Hematopoietic multipotent progenitor cell treated with erythropoietin and hydrocortisone succinate and interleukin-3 and kit ligand, for 4 days (in vitro differentiated cells): ENCODE results near the gene TMEM91.
A peak's percentile ranks its signal among the peaks of the same experiment; 100 is the strongest.
"Not testable (repeated sequence)": the region's sequence is repeated elsewhere in the genome, so short reads cannot be mapped to it uniquely, and the experiment has no call there.

Source experiments
- DNase-seq: peaks from one replicate; pipeline ENCODE4 v3.0.0-alpha.2; 2015

Gene TMEM91

DNA sequence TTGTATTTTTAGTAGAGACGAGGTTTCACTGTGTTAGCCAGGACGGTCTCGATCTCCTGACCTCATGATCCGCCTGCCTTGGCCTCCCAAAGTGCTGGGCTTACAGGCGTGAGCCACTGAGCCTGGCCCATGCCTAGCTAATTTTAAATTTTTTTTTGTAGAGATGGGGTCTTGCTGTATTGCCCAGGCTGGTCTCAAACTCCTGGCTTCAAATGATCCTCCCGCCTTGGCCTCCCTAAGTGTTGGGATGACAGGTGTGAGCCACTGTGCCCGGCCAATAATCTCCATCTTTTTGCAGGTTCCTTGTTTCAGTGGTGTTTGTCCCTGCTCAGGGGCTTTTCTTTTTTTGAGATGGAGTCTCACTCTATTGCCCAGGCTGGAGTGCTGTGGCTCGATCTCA lies 5.2 kb downstream of the TMEM91 start:
- DNase-seq, result not testable (repeated sequence)

- DNase-seq, result no peak
These were observed 8.0 kb downstream of the TMEM91 start for GRCh38 chr19:41384351-41384750.

GRCh38 chr19:41386442-41386841 lies 10.1 kb downstream of the TMEM91 start:
- no peak for DNase-seq

DNA sequence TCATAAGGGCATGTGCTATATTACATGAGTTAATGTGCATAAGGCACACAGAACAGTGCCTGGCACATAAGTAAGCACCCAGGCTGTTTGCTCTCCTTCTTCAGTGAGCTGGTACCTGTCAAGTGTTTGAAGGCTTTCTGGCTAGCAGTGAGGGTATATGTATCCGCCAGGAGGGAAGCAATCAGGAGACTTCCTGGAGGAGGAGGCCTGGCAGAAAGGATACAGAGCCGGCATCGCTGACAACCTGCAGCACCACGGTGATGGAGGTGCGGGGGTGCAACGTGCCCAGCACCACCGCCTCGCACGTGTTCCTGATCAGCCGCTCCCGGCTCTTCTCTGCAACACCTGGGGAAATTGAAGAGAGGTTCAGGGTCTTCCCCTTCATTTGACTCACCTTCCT lies 15.3 kb downstream of the TMEM91 start:
- DNase-seq, result no peak

DNA sequence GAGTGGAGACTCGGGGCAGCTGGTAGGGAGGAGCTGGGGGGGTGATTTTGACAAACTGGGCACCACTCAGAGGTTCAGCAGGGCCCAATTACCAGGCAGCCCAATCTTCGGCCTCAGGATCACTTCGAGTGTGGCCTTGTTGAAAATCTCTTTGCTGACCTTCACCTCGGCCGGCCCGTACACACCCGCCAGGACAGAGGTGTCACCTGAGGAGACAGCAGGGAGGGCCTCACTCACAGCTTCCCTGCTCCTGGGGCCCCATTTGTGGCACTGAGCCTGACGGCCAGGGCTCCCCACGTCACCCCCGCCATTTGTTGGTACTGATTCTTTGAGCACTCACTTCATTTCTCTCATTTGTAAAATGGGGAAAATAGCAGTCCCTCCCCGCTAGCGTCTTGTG lies 16.4 kb downstream of the TMEM91 start:
- DNase-seq, result no peak

DNA sequence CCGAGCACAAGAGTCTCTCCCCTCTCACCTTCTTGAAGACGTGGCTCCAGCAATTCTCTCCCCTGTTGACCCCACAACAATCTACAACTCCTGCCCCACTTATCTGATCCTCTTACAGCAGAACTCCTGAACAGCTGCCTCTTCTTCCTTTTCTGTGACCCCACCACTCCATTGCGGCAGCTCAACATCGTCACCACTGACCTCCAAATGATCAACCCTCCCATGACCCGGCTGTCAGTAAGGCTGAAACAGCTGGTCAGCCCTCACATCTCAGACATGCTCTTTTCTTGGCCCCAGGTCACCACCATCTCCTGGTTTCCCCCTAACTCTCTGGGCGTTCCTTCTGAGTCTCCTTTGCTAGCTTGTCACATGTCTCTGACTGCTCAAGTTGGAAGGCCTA lies 19.0 kb downstream of the TMEM91 start:
- no peak for DNase-seq

GRCh38 chr19:41397086-41398049 lies 21.0 kb downstream of the TMEM91 start, which contains the start of the genes BCKDHA and EXOSC5:
Gene BCKDHA (plus strand): TSS chr19:41397818. CDS start chr19:41397828, 10 bp downstream.
Gene EXOSC5 (minus strand): TSS chr19:41397359. CDS start chr19:41397328, 31 bp downstream.
- DNase-seq, result peak; percentile 100

- peak; percentile 32 for DNase-seq
These were observed 21.7 kb downstream of the TMEM91 start for GRCh38 chr19:41398050-41398418.

GRCh38 chr19:41398598-41398997 lies 22.3 kb downstream of the TMEM91 start:
- peak; percentile 32 for DNase-seq

DNA sequence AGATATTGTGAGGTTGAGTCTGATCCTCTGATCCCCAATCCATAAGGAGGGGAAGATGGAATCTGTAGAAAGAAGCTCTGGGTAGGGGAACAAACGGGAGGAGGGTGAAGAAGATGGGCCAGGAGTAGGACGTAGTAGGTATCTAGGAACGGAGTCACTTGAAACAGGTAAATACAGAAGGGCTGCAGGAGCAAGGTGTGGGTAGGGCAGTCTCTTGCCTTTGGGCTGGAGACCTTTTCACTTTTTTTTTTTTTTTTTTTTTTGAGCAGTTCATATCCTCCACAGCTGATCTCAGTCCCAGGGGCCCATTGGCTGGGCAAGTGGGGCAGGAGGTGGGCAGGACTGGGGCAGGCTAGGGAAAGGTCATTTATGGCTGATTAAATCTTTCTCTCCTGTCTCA lies 22.8 kb downstream of the TMEM91 start:
- DNase-seq, result no peak

- DNase-seq, result no peak
These were observed 23.2 kb downstream of the TMEM91 start for GRCh38 chr19:41399525-41399924.

DNA sequence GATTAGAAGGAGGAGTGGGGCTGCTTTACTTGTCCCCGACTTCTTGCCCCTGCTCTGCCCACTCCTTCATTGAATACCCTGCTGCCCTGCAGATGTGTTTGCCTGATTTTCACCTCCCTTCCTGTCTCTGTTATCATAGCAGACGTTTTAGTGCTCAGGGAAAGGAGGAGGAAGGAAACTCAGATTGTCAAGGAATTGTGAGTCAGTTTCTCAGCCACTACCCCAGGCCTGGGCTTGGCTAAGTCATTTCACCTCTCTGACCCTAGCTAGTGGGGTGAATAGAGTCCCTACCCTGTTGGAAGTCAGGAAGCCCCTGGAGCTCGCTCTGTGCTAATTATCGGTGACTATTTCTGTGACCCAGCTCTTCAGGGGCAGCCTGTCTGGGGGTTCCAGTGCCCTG lies 25.1 kb downstream of the TMEM91 start:
- no peak for DNase-seq

GRCh38 chr19:41402010-41402409 lies 25.7 kb downstream of the TMEM91 start:
- no peak for DNase-seq

DNA sequence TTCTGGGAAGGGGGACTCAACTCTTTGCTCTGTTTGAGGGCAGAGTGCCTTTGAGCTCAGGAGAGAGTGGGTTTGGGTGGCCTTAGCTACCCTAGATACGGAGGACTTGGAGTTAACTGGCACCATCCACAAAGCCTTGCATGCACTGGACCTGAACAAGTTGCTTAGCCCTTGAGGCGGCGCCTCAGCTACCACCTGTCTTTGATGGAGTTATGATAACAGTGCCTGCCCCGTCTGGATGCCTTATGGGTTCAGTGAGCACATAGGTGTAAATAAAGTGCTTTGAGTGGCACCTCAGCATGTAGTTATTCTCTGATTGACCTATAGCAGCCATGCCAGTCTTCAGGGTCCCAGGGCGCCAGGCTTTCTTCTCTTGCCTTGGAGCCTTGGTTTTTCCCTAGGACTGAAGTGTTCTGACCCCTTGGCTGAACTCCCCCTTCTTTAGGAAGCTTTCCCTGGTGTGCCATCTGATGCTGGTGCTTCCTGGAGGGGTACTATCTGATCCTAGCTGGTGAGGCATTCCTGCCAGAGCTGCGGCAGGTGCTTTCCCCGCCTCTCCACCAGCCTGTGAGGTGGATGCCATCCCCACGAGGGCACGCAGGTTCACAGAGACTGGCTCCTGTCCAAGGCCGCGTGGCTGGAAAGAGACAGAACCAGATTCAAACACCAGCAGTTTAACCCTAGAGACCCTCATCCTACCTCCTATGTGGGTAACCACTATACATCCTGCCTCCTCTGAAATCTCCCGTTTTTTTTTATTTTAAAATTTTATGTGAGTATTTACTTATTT lies 27.0 kb downstream of the TMEM91 start:
- DNase-seq, result no peak

DNA sequence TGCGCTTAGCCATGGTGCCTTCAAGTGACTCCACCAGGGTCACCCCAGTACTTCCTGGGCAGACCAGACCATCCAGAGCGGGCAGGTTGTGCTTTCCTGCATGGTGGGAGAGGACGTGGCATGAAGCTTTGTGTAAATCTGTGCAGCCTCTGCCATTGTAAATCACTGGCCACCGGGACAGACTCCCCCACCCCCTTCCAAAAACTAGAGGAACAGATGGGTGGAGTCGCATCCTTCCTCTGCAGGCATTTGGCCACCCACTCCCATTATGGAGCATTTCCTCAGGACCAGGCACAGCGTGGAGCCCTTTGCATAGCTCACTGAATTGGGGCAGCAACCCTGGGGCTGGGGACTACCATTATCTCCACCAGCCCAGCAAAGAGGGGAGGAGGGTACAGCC lies 29.4 kb downstream of the TMEM91 start:
- no peak for DNase-seq

GRCh38 chr19:41407271-41407670 lies 30.9 kb downstream of the TMEM91 start:
- DNase-seq, result no peak

GRCh38 chr19:41408256-41408655 lies 31.9 kb downstream of the TMEM91 start:
- DNase-seq, result peak; percentile 37

DNA sequence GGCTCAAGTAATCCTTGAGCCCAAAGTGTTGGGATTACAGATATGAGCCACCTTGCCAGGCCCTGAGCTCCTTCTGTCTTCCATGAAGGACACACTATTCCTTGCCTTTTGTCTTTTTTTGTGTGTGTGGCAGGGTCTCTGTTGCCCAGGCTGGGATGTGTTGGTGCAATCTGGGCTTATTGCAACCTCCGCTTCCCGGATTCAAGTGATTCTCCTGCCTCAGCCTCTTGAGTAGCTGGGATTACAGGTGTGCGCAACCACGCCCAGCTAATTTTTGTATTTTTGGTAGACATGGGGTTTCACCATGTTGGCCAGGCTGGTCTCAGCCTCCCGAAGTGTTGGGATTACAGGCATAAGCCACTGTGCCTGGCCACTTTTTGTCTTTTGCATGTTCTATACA lies 32.5 kb downstream of the TMEM91 start:
- DNase-seq, result not testable (repeated sequence)

GRCh38 chr19:41409288-41409687 lies 33.0 kb downstream of the TMEM91 start:
- DNase-seq, result no peak

GRCh38 chr19:41410336-41411054 lies 34.2 kb downstream of the TMEM91 start:
- no peak for DNase-seq

DNA sequence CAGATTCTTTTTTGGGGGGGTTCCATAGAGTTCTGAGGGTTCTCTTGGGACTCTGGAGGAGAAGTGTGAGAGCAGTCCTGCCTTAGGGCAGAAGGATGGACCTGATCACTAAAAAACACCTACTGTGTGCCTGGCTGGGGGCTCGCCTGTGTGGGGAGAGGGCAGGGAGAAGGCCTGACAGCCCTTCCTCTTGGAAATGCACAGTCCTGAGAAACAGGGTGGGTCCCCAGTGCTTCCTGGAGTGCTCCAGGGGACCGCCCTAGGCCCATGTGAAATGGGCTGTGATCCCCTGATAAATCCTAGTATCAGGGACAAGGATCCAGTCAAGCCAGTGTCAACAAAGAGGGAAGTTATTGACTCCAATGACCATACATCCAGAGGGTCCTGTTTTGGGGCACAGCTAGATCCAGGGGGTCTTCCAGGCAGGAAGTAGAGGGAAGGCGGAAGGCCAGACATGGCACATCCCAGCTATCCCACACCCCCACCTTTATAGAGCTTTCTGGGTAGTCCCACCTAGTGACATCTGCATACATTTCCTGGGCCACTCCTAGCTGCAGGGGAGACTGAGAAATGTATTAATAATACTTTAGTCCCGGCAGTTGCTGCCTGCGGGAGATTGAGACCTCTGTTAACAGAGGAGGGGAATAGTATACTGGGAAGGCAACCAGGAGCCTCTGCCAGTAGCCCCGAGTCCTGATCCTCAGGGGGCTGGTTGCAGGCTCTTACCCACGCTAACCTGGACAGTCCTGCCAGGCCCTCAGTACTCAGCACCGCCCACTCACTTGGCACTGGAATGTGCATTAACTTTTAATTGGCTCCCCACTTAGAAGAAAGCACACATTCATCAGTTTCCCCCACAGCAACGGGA lies 35.0 kb downstream of the TMEM91 start:
- DNase-seq, result no peak

DNA sequence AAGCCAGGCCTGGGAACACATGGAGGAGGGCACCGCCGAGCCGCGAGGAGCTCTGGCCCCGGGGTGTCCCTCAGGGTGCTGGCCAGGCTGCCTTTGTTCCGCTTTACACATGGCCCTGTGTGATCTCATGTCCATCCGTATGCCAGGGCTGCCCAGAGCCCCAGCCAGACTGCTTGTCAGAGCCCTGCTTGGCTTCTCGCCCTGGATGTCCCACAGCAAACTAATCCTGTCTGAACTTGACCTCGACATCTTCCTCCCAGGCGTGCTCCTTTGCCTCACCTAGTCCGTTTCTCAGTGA lies 35.6 kb downstream of the TMEM91 start:
- no peak for DNase-seq
